GM19452 (cell line): Measurements from ENCODE around the gene ACADS.

Experiments
- ATAC-seq: cut with Tn5 transposase; IDR thresholded peaks from one replicate; pipeline ENCODE4 v1.9.1; 2021; ENCODE audit not compliant: unreplicated experiment

Gene ACADS

GRCh38 chr12:120725659-120726509 is at the start of gene ACADS:
ACADS (plus strand) TSS chr12:120725826; CDS start chr12:120725886, 60 bp downstream.
- ATAC-seq: peak; percentile 97

GRCh38 chr12:120677765-120678473 is 47.7 kb upstream of the ACADS start:
- ATAC-seq: peak; percentile 58

- no peak for ATAC-seq
Observed at GRCh38 chr12:120678572-120678971, 47.1 kb upstream of the ACADS start.

- no peak for ATAC-seq
Observed at GRCh38 chr12:120680165-120680738, 45.4 kb upstream of the ACADS start.

GRCh38 chr12:120684523-120684932 is 41.1 kb upstream of the ACADS start:
- ATAC-seq: peak; percentile 10

- no peak for ATAC-seq
Observed at GRCh38 chr12:120685522-120685921, 40.1 kb upstream of the ACADS start.

- peak; percentile 68 for ATAC-seq
Observed at GRCh38 chr12:120686151-120686689, 39.4 kb upstream of the ACADS start.

GRCh38 chr12:120686690-120687577 is 38.7 kb upstream of the ACADS start, which contains the start of gene MLEC:
MLEC (plus strand) TSS chr12:120687149; CDS start chr12:120687297, 148 bp downstream.
- ATAC-seq: peak; percentile 58

GRCh38 chr12:120687578-120688289 is 37.9 kb upstream of the ACADS start:
- no peak for ATAC-seq

- ATAC-seq: no peak
Observed at GRCh38 chr12:120688527-120689071, 37.0 kb upstream of the ACADS start.

- ATAC-seq: no peak
Observed at GRCh38 chr12:120689397-120690082, 36.1 kb upstream of the ACADS start.

GRCh38 chr12:120690083-120690450 is 35.6 kb upstream of the ACADS start:
- ATAC-seq: no peak

- ATAC-seq: no peak
Observed at GRCh38 chr12:120690978-120691377, 34.6 kb upstream of the ACADS start.

- ATAC-seq: no peak
Observed at GRCh38 chr12:120692524-120693033, 33.0 kb upstream of the ACADS start.

GRCh38 chr12:120693848-120694247 is 31.8 kb upstream of the ACADS start:
- ATAC-seq: no peak

- ATAC-seq: no peak
Observed at GRCh38 chr12:120696626-120697025, 29.0 kb upstream of the ACADS start.

- no peak for ATAC-seq
Observed at GRCh38 chr12:120697344-120697743, 28.3 kb upstream of the ACADS start.

- no peak for ATAC-seq
Observed at GRCh38 chr12:120698665-120699064, 27.0 kb upstream of the ACADS start.

GRCh38 chr12:120699553-120699952 is 26.1 kb upstream of the ACADS start:
- ATAC-seq: no peak
